B cell (primary cell): ENCODE results near the gene CENPVL3. TPM values are rescaled to one million over a fixed set of nuclear protein-coding genes. Genes with fewer than 3 reads are reported as not detected.
A peak's percentile ranks its signal among the peaks of the same experiment; 100 is the strongest.

ENCODE experiments used
- ATAC-seq: fragments of 200-7000 bp; cut with Tn5 transposase; one replicate; pipeline ENCODE4 v1.10.0; 2021; ENCODE audit warnings: low read depth, mild to moderate bottlenecking, moderate number of reproducible peaks, moderate library complexity
- CTCF ChIA-PET: fragments of 350-600 bp; sonication (Branson Sonifier 250); formaldehyde crosslinking; loops from one replicate; lab custom pipeline; 2021; ENCODE audit warnings: antibody characterized with exemption, inconsistent platforms; lab: Charles Lee
- POLR2A ChIA-PET: fragments of 350-600 bp; sonication (Branson Sonifier 250); formaldehyde crosslinking; loops from one replicate; lab custom pipeline; 2021; ENCODE audit warnings: antibody characterized with exemption; lab: Charles Lee
- DNase-seq: peaks from one replicate; pipeline ENCODE4 v3.0.0; 2013
- H2AFZ ChIP-seq: 2 replicates; pipeline ENCODE4 v1.6.1; 2012; ENCODE audit warnings: mild to moderate bottlenecking, low read depth, low read length; ENCODE audit not compliant: insufficient read depth, poor library complexity, severe bottlenecking
- H3K27ac ChIP-seq, 2 donors: 1 replicate in 1 of 2; 2 replicates in 1 of 2; pipeline ENCODE4 v1.5.1; 2012 to 2013; ENCODE audit warnings: low read length in 2 of 2, mild to moderate bottlenecking in 2 of 2, moderate library complexity in 1 of 2
- H3K27me3 ChIP-seq, 4 experiments: fragments of 200-600 bp in 1 of 4; sonication (generic) in 1 of 4; replicated peaks in 1 of 4; 1 replicate in 2 of 4; 2 replicates in 2 of 4; pipeline versions ENCODE4 v1.6.1 to v1.7.0; 2013 to 2016; ENCODE audit warnings: low read length in 3 of 4, mild to moderate bottlenecking in 2 of 4, mixed read lengths in 1 of 4, moderate library complexity in 1 of 4; ENCODE audit not compliant: insufficient read depth in 4 of 4, control insufficient read depth in 3 of 4; ENCODE audit errors: control extremely low read depth in 1 of 4
- H3K36me3 ChIP-seq, 2 experiments: replicated peaks in 1 of 2; 1 replicate in 1 of 2; 2 replicates in 1 of 2; pipeline versions ENCODE4 v1.6.1 to v1.7.1; 2013; ENCODE audit warnings: low read length in 1 of 2; ENCODE audit not compliant: insufficient read depth in 2 of 2, control insufficient read depth in 1 of 2; ENCODE audit errors: control extremely low read depth in 1 of 2, extremely low read depth in 1 of 2
- H3K4me1 ChIP-seq, 2 donors: fragments of 200-600 bp in 1 of 2; sonication (generic) in 1 of 2; 1 replicate in 1 of 2; 2 replicates in 1 of 2; pipeline versions ENCODE4 v1.5.1 to v1.6.1; 2013 to 2017; ENCODE audit warnings: low read length in 2 of 2; ENCODE audit not compliant: control insufficient read depth in 2 of 2, insufficient read depth in 2 of 2
- H3K4me2 ChIP-seq: replicated peaks from 2 replicates; pipeline ENCODE3; 2012; ENCODE audit warnings: mild to moderate bottlenecking, low read depth, low read length; ENCODE audit not compliant: poor library complexity, severe bottlenecking
- H3K4me3 ChIP-seq, 5 experiments: fragments of 200-600 bp in 1 of 5; sonication (generic) in 1 of 5; 1 replicate in 3 of 5; 2 replicates in 2 of 5; pipeline versions ENCODE4 v1.5.1 to v1.7.0; 2011 to 2016; ENCODE audit warnings: low read length in 4 of 5, mild to moderate bottlenecking in 4 of 5, low read depth in 2 of 5, control low read depth in 1 of 5, moderate library complexity in 1 of 5; ENCODE audit not compliant: insufficient read depth in 1 of 5; ENCODE audit errors: control extremely low read depth in 1 of 5, extremely low read depth in 1 of 5
- H3K79me2 ChIP-seq: fragments of 200-600 bp; sonication (generic); one replicate; pipeline ENCODE4 v1.6.0; 2016; ENCODE audit warnings: low read length; ENCODE audit not compliant: control insufficient read depth, insufficient read depth
- H3K9ac ChIP-seq: fragments of 200-600 bp; sonication (generic); 2 replicates; pipeline ENCODE4 v1.6.1; 2017; ENCODE audit warnings: mild to moderate bottlenecking, low read length, moderate library complexity
- H3K9me3 ChIP-seq, 3 donors: one replicate each; pipeline versions ENCODE4 v1.6.1 to v1.7.1; 2013; ENCODE audit warnings: low read length in 2 of 3; ENCODE audit not compliant: control insufficient read depth in 2 of 3, insufficient read depth in 1 of 3; ENCODE audit errors: control extremely low read depth in 1 of 3
- H4K20me1 ChIP-seq: 2 replicates; pipeline ENCODE4 v1.6.0; 2012; ENCODE audit warnings: mild to moderate bottlenecking, low read length; ENCODE audit not compliant: insufficient read depth, control insufficient read depth, poor library complexity, severe bottlenecking
- H3K27ac Mint-ChIP-seq: one replicate; pipeline ENCODE4 v1.8.0; 2021; ENCODE audit warnings: mixed read lengths
- H3K27me3 Mint-ChIP-seq: one replicate; pipeline ENCODE4 v1.8.0; 2021; ENCODE audit warnings: mixed read lengths
- H3K4me1 Mint-ChIP-seq: one replicate; pipeline ENCODE4 v1.8.0; 2021; ENCODE audit warnings: mixed read lengths
- H3K4me3 Mint-ChIP-seq: one replicate; pipeline ENCODE4 v1.8.0; 2021; ENCODE audit warnings: mixed read lengths
- H3K9me3 Mint-ChIP-seq: one replicate; pipeline ENCODE4 v1.8.0; 2022; ENCODE audit warnings: mixed read lengths; ENCODE audit not compliant: insufficient read depth
- EZH2 ChIP-seq: IDR thresholded peaks from 2 replicates; pipeline ENCODE4 v1.6.1; 2012; ENCODE audit warnings: borderline replicate concordance, low read depth, mild to moderate bottlenecking, moderate library complexity, low read length; ENCODE audit not compliant: insufficient read depth, poor library complexity, severe bottlenecking
- WGBS: methylation state at CpG from one replicate; pipeline ENCODE4 v1.1.5; 2013; ENCODE audit warnings: missing lambda C conversion rate; ENCODE audit not compliant: insufficient coverage; 5-methylcytosine and 5-hydroxymethylcytosine counted together
- intact Hi-C: fragments of 100-400 bp; cut with micrococcal nuclease; formaldehyde crosslinking; loops from one replicate; pipeline ENCODE4 v1.10.0; 2022
- polyA plus RNA-seq: library from polyadenylated mRNA; depleted of rRNA; stranded (reverse); fragments of >200 nt; gene quantifications from 2 replicates; pipeline ENCODE4 v1.2.3, GENCODE V29; 2012
- total RNA-seq, 2 donors: library from RNA; stranded (reverse); fragments of 120-200 nt in 1 of 2; gene quantifications; 1 replicate in 1 of 2; 2 replicates in 1 of 2; pipeline versions ENCODE4 v1.2.3 to v1.2.4, GENCODE V29; 2013 to 2022
- TF ChIP-seq, protein P1 (sequence below): fragments of 200-600 bp; IDR thresholded peaks from one replicate; pipeline ENCODE4 v1.8.0; 2022; ENCODE audit warnings: antibody characterized with exemption, mild to moderate bottlenecking

CENPVL3 gene
- total and polyA plus RNA-seq, 2 donors (not counting 1 experiment from before 2014, with no cell fraction given) = not detected

GRCh38 chrX:51608126-51608525, 10.6 kb downstream of the CENPVL3 start:
- Mint-ChIP-seq H3K4me3 (no peak overlapping the region), H3K4me1 (peaks cover 6% of the 10 kb centered on the region), H3K27me3 (peaks cover 10% of the 10 kb centered on the region), H3K9me3 (no peaks in the 10 kb centered on the region), H3K27ac (no peak overlapping the region)
- TF ChIP-seq, protein P1, sequence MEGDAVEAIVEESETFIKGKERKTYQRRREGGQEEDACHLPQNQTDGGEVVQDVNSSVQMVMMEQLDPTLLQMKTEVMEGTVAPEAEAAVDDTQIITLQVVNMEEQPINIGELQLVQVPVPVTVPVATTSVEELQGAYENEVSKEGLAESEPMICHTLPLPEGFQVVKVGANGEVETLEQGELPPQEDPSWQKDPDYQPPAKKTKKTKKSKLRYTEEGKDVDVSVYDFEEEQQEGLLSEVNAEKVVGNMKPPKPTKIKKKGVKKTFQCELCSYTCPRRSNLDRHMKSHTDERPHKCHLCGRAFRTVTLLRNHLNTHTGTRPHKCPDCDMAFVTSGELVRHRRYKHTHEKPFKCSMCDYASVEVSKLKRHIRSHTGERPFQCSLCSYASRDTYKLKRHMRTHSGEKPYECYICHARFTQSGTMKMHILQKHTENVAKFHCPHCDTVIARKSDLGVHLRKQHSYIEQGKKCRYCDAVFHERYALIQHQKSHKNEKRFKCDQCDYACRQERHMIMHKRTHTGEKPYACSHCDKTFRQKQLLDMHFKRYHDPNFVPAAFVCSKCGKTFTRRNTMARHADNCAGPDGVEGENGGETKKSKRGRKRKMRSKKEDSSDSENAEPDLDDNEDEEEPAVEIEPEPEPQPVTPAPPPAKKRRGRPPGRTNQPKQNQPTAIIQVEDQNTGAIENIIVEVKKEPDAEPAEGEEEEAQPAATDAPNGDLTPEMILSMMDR = no peak
- no peak for TF ChIP-seq EZH2
- CTCF ChIA-PET = no interaction called here
- Histone ChIP-seq H3K27me3 (peaks cover 0 to 5% (median 0%) of the 10 kb centered on the region in 4 experiments), H4K20me1 (no peaks in the 10 kb centered on the region), H3K9me3 (no peaks in the 10 kb centered on the region), H3K9ac (no peak overlapping the region), H3K4me1 (peaks cover 0 to 6% of the 10 kb centered on the region in 2 donors), H3K27ac (no peak overlapping the region), H3K79me2 (no peaks in the 10 kb centered on the region), H2AFZ (peak overlapping the region; percentile 43), H3K36me3 (no peaks in the 10 kb centered on the region), H3K4me2 (no peak overlapping the region), H3K4me3 (no peak overlapping the region)
- ATAC-seq (no peak), DNase-seq (peak; percentile 6)
- intact Hi-C loops = no loop called here
- POLR2A ChIA-PET = no interaction called here
- 17% methylated on average over 1 of the region's 1 CpG for WGBS

DNA sequence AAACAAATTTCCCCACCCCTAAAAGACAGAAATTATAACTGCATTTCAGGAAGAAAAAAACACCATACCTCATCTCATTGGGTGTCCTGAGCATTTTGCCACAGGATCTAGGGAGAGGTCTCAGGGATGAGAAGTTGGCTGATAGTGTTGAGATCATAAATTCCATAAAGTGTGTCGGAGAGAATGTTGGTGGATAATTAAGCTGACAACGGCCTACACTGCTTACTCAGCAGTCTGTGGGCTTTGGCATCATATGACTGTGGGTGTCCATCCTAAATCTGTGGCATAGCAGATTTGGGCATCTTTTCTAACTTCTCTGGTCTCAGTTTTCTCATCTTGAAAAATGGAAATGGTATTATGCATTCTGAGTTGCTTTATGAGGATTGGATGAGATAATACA, 12.3 kb downstream of the CENPVL3 start:
- POLR2A ChIA-PET = no interaction called here
- no peak overlapping the region for H3K9ac ChIP-seq
- H3K27ac ChIP-seq = no peak overlapping the region
- 100% methylated on average over 2 of the region's 2 CpGs for WGBS
- H3K27me3 ChIP-seq = peaks cover 0 to under 1% (median 0%) of the 10 kb centered on the region in 4 experiments
- H3K79me2 ChIP-seq = no peaks in the 10 kb centered on the region
- CTCF ChIA-PET = no interaction called here
- intact Hi-C loops = no loop called here
- H3K27ac Mint-ChIP-seq = no peak overlapping the region
- H3K4me3 Mint-ChIP-seq = no peak overlapping the region
- H3K27me3 Mint-ChIP-seq = peaks cover 1% of the 10 kb centered on the region
- H3K9me3 Mint-ChIP-seq = no peaks in the 10 kb centered on the region
- H3K4me1 ChIP-seq = peaks cover 0 to 6% of the 10 kb centered on the region in 2 donors
- no peak for DNase-seq
- H4K20me1 ChIP-seq = no peaks in the 10 kb centered on the region
- H3K4me3 ChIP-seq = no peak overlapping the region
- no peak for ATAC-seq
- no peaks in the 10 kb centered on the region for H3K36me3 ChIP-seq
- no peaks in the 10 kb centered on the region for H3K9me3 ChIP-seq
- H3K4me1 Mint-ChIP-seq = peaks cover 6% of the 10 kb centered on the region
- H3K4me2 ChIP-seq = no peak overlapping the region
- no peak overlapping the region for H2AFZ ChIP-seq
- TF ChIP-seq, protein P1 = no peak
- TF ChIP-seq EZH2 = no peak
